Activated CD4-positive, alpha-beta memory T cell treated with anti-CD3 and anti-CD28 coated beads for 36 hours (primary cell): Measurements from ENCODE around the gene TEAD4. TPM values are rescaled to one million over a fixed set of nuclear protein-coding genes. Genes with fewer than 3 reads are reported as not detected.

Experiments used
- CTCF ChIA-PET: fragments of 350-600 bp; sonication (Branson Sonifier 250); formaldehyde crosslinking; loops from one replicate; lab custom pipeline; 2021; ENCODE audit warnings: antibody characterized with exemption, inconsistent platforms; lab: Charles Lee
- POLR2A ChIA-PET: fragments of 350-600 bp; sonication (Branson Sonifier 250); formaldehyde crosslinking; loops from one replicate; lab custom pipeline; 2021; ENCODE audit warnings: antibody characterized with exemption; lab: Charles Lee
- DNase-seq: peaks from one replicate; pipeline ENCODE4 v3.0.0-alpha.2; 2020
- H3K27ac Mint-ChIP-seq: one replicate; pipeline ENCODE4 v1.8.0; 2021; ENCODE audit warnings: mixed read lengths
- H3K27me3 Mint-ChIP-seq: one replicate; pipeline ENCODE4 v1.8.0; 2021; ENCODE audit warnings: mixed read lengths
- H3K36me3 Mint-ChIP-seq: one replicate; pipeline ENCODE4 v1.8.0; 2021; ENCODE audit warnings: mixed read lengths
- H3K4me1 Mint-ChIP-seq: one replicate; pipeline ENCODE4 v1.8.0; 2021; ENCODE audit warnings: low read depth, mixed read lengths
- H3K4me3 Mint-ChIP-seq: one replicate; pipeline ENCODE4 v1.8.0; 2021; ENCODE audit warnings: mild to moderate bottlenecking, mixed read lengths
- H3K9me3 Mint-ChIP-seq: one replicate; pipeline ENCODE4 v1.8.0; 2021; ENCODE audit warnings: mixed read lengths
- intact Hi-C: fragments of 100-400 bp; cut with micrococcal nuclease; formaldehyde crosslinking; loops from one replicate; pipeline ENCODE4 v1.15.1; 2023
- total RNA-seq, 2 experiments: library from RNA; stranded (reverse); gene quantifications; one replicate each; pipeline ENCODE4 v1.2.3, GENCODE V29; 2021

TEAD4 gene
- total RNA-seq, 2 experiments from 2014 or later, result 3.2 to 3.8 TPM

DNA sequence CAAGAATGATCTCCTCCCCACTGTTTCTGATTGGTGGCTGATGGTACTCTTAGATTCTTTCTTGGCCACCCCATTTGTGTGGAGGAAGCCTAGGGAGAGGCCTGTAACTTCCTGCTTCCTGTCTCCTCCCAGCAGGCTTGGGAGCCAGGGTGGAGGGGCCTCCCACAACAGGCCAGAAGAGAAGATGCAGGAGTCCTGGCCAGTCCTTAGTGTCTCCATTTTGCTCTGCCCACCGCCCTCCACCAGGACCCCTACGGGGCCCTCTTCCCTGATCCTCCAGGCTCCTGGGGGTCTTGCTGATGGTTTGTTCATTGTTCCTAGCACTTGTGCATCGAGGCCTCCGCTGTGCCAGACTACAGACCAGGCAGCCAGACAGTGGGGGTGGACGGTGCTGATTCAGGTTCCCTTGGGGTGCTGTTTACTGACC lies 124.7 kb downstream of the TEAD4 start:
- intact Hi-C loops, result no loop called here
- DNase-seq, result no peak
- Mint-ChIP-seq H3K4me1 (peaks cover 5% of the 10 kb centered on the region), H3K27ac (no peak overlapping the region), H3K36me3 (no peaks in the 10 kb centered on the region), H3K4me3 (no peak overlapping the region), H3K27me3 (no peaks in the 10 kb centered on the region), H3K9me3 (no peaks in the 10 kb centered on the region)
- CTCF ChIA-PET, result interaction anchor here (1.0 kb wide), 1 partner anchor 10 kb away, joined by 4 read pairs; no protein-coding TSS in a partner anchor
- POLR2A ChIA-PET, result no interaction called here

DNA sequence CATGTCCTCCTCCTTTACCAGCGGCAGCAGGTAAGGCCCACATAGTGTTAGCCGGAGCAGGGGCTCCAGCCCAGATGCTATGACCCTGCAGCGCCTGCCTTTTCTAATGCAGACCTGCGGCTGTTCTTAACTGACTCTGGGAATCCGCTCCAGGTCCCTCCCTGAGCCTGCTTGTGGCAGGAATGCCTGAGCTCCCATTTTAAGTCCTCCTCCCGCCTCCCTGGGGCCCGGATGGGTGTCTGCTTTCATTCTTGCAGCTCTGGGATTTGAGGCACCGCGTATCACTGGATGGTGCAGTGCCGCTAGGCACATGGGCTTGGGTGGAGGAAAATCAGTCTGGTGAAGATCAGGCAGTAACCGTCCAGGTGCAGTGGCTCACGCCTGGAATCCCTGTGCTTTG lies 125.5 kb downstream of the TEAD4 start:
- ChIA-PET CTCF (no interaction called here), POLR2A (no interaction called here)
- DNase-seq, result no peak
- Mint-ChIP-seq H3K9me3 (no peaks in the 10 kb centered on the region), H3K36me3 (no peaks in the 10 kb centered on the region), H3K4me1 (peaks cover 5% of the 10 kb centered on the region), H3K4me3 (no peak overlapping the region), H3K27ac (no peak overlapping the region), H3K27me3 (no peaks in the 10 kb centered on the region)
- intact Hi-C loops, result no loop called here

DNA sequence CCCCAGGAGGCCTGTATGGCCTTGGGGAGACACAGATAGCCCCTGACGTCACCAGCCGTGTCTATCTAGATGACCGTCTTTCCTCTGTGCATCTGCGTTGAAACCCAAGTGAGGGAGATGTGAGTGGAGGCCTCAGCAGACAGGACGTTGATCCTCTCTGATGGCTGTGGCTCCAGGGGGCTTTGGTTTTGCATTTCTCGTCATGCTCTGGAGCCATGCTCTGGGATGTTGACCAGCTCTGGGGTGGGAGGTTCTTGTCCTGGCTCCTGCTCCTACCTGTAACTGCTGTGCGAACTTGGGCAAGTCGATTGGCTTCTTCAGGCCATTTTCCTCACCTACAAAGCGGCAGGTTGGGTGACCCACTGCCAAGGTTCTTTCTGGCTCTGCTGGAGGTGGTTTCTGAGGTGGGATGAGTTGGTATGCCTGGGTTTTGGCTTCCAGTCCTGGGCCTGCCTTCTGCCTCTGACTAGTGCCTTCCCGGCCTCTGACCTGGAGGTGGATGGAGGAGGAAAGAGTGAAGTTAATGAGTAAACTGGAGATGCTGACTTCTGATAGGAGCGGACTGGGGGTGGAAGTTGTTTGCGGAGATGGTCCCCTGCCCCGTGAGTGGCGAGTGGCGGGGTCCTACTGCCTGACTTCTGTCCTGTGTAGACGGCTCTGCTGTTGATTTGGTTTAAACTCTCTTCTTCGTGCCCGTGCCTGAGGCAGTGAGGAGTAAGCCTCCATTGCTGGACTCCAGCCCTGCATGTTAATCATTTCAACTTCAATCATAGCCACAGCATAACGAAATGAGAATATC lies 126.3 kb downstream of the TEAD4 start:
- Mint-ChIP-seq H3K27ac (no peak overlapping the region), H3K4me3 (no peak overlapping the region), H3K9me3 (no peaks in the 10 kb centered on the region), H3K27me3 (no peaks in the 10 kb centered on the region), H3K36me3 (no peaks in the 10 kb centered on the region), H3K4me1 (peaks cover 5% of the 10 kb centered on the region)
- ChIA-PET POLR2A (no interaction called here), CTCF (no interaction called here)
- DNase-seq, result no peak
- intact Hi-C loops, result no loop called here

- ChIA-PET POLR2A (no interaction called here), CTCF (no interaction called here)
- DNase-seq, result no peak
- Mint-ChIP-seq H3K4me1 (peaks cover 5% of the 10 kb centered on the region), H3K9me3 (no peaks in the 10 kb centered on the region), H3K36me3 (no peaks in the 10 kb centered on the region), H3K4me3 (no peak overlapping the region), H3K27ac (no peak overlapping the region), H3K27me3 (no peaks in the 10 kb centered on the region)
- intact Hi-C loops, result no loop called here
Measured at GRCh38 chr12:3086211-3086610, 127.0 kb downstream of the TEAD4 start.

DNA sequence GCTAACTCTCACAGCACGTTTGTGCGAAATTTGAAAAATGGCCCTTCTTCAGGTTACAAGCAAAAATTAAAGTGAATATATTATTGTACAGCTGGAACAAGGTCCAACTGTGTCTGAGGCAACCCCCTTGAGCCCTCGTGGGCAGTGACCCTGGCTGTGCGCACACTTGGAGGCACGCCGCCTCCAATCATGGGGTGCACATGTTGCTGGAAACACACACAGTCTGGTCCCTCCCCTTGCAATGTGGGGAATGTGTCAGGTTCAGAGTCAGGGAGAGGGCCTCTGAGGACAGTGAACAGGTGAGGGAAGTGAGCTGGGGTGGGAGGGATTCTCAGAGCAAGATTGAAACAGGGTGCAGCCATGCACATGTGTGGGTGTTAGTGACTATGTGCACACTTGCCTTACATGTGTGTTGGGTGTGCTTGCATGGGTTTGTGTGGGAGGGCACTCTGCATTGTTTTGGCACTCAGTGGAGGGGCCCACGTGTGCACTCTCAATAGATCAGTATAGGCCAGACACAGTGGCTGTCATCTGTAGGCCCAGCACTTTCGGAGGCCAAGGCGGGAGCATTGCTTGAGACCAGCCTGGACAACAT lies 127.6 kb downstream of the TEAD4 start:
- Mint-ChIP-seq H3K9me3 (no peaks in the 10 kb centered on the region), H3K4me3 (no peak overlapping the region), H3K4me1 (peaks cover 5% of the 10 kb centered on the region), H3K27ac (no peak overlapping the region), H3K27me3 (no peaks in the 10 kb centered on the region), H3K36me3 (no peaks in the 10 kb centered on the region)
- no peak for DNase-seq
- CTCF ChIA-PET, result no interaction called here
- intact Hi-C loops, result no loop called here
- POLR2A ChIA-PET, result no interaction called here

GRCh38 chr12:3087758-3088650 lies 128.8 kb downstream of the TEAD4 start:
- peaks cover 5% of the 10 kb centered on the region for H3K4me1 Mint-ChIP-seq
- H3K4me3 Mint-ChIP-seq, result no peak overlapping the region

GRCh38 chr12:3089588-3089987 lies 130.4 kb downstream of the TEAD4 start:
- Mint-ChIP-seq H3K27me3 (no peaks in the 10 kb centered on the region), H3K27ac (no peak overlapping the region), H3K36me3 (no peaks in the 10 kb centered on the region), H3K4me1 (no peaks in the 10 kb centered on the region), H3K9me3 (no peaks in the 10 kb centered on the region), H3K4me3 (no peak overlapping the region)
- ChIA-PET CTCF (no interaction called here), POLR2A (no interaction called here)
- intact Hi-C loops, result no loop called here
- DNase-seq, result no peak

More at GRCh38 chr12:3087758-3088650, 128.8 kb downstream of the TEAD4 start:
- intact Hi-C loops, result no loop called here
- H3K9me3 Mint-ChIP-seq, result no peaks in the 10 kb centered on the region
- H3K27ac Mint-ChIP-seq, result no peak overlapping the region
- ChIA-PET CTCF (interaction anchor here (1.0 kb wide), 1 partner anchor 15 kb away, joined by 3 read pairs; no protein-coding TSS in a partner anchor), POLR2A (no interaction called here)
- DNase-seq, result no peak
- H3K36me3 Mint-ChIP-seq, result no peaks in the 10 kb centered on the region
- no peaks in the 10 kb centered on the region for H3K27me3 Mint-ChIP-seq

Other genes with a start within 250 kb of the TEAD4 start
- 100 to 1,000 TPM; 144 to 153 TPM for gene FKBP4, start 164.4 kb upstream of the TEAD4 start, total RNA-seq
- 10 to 100 TPM; 18.9 to 21.6 TPM for gene ITFG2, start 146.7 kb upstream of the TEAD4 start, total RNA-seq
- gene NRIP2, start 124.4 kb upstream of the TEAD4 start, total RNA-seq, result not detected
- gene TEX52, start 102.4 kb upstream of the TEAD4 start, total RNA-seq, result under 1 TPM in 1 of 2 experiments, not detected in 1; 0.19 TPM
- gene FOXM1, start 82.2 kb upstream of the TEAD4 start, total RNA-seq, result 10 to 100 TPM; 79.3 to 80.0 TPM
- 10 to 100 TPM; 68.0 to 80.2 TPM for gene RHNO1, start 82.2 kb upstream of the TEAD4 start, total RNA-seq
- 1 to 10 TPM; 5.5 to 6.5 TPM for gene TULP3, start 68.5 kb upstream of the TEAD4 start, total RNA-seq
- 1 to 10 TPM in 1 of 2 experiments, under 1 TPM in 1; 0.87 to 1.2 TPM for gene TSPAN9, start 118.0 kb downstream of the TEAD4 start, total RNA-seq